ENCODE data around the gene DST. TPM values are rescaled to one million over a fixed set of nuclear protein-coding genes. Genes with fewer than 3 reads are reported as not detected.
"Not testable (repeated sequence)": the region's sequence is repeated elsewhere in the genome, so short reads cannot be mapped to it uniquely, and the experiment has no call there.

DST gene
- total RNA-seq, 2 donors from 2014 or later, result 6.0 to 10.1 TPM

DNA sequence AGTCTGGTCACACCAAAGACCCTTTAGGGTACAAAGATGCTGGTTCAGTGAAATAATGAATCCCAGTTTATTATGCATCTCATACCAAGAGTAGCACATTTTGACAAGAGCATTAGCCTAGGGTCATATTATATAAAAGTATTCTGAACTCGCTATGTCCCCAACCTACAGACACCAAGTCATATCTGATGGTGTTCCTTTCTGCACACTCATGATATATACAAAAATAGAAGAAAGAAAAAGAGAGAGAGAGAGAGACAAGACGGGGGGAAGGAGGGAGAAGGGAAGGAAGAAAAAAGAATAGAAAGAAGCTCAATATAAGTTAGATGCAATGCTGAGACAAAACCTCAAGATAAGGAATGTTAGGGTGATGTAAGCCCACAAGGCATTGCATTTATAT is 131.1 kb downstream of the DST start:
- Mint-ChIP-seq H3K9me3 (no peaks in the 10 kb centered on the region), H3K4me3 (no peak overlapping the region), H3K4me1 (ENCODE audit: low read depth in 2 of 2) (no peaks in the 10 kb centered on the region), H3K27me3 (no peaks in the 10 kb centered on the region), H3K36me3 (no peaks in the 10 kb centered on the region), H3K27ac (no peak overlapping the region)
- ATAC-seq (no peak), DNase-seq (ENCODE audit: low spot score) (no peak)

DNA sequence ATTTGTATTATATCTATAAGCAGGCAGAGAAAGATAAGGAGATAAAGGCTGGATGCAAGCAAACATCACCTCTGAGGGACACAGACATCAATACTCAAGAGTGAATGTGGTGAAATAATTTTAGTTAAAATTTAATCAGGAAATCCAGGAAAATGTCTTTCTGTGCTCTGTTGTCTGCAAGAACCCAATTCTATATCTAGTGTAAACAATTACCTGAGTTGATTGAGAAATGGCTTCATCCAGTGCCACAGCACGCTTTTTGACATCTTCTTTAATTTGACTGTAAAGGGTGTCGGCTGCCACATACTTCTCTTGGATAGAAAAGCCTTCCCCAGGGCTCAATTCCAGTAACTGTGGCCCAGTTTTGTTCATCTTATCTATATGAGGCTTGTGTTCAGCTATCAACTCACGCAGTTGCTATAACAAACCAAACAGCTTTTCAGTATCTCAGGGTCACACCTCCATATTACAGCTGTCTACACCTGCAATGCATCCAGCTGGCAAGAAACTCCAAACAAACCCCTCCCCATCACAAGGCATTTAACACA is 131.6 kb downstream of the DST start:
- Mint-ChIP-seq H3K36me3 (no peaks in the 10 kb centered on the region), H3K27me3 (no peaks in the 10 kb centered on the region), H3K4me3 (no peak overlapping the region), H3K4me1 (ENCODE audit: low read depth in 2 of 2) (no peaks in the 10 kb centered on the region), H3K27ac (no peak overlapping the region), H3K9me3 (no peaks in the 10 kb centered on the region)
- ATAC-seq (no peak), DNase-seq (ENCODE audit: low spot score) (no peak)

DNA sequence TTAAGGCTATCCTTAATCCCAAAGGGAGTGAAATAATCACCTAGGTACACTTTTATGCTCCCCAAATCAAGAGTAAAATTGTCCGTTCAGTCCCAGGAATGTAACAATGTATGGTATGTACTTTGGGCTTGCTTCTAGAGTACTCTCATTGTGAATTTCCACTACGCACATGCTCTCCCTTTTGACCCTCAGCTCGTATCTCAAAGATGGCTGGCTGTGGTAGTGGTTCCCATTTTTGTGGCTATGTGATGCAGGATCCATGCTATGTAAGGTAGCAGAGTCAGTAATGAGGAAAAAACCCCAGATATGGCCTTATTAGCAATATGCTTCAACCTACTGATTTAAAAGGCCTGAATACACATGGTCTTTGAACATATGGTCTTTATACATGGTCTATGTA is 133.7 kb downstream of the DST start:
- no peaks in the 10 kb centered on the region for H3K36me3 Mint-ChIP-seq
- H3K27ac Mint-ChIP-seq, result no peak overlapping the region
- no peaks in the 10 kb centered on the region for H3K4me1 Mint-ChIP-seq (ENCODE audit: low read depth in 2 of 2)
- DNase-seq (ENCODE audit: low spot score) (no peak), ATAC-seq (no peak)
- no peaks in the 10 kb centered on the region for H3K9me3 Mint-ChIP-seq
- no peaks in the 10 kb centered on the region for H3K27me3 Mint-ChIP-seq
- no peak overlapping the region for H3K4me3 Mint-ChIP-seq

DNA sequence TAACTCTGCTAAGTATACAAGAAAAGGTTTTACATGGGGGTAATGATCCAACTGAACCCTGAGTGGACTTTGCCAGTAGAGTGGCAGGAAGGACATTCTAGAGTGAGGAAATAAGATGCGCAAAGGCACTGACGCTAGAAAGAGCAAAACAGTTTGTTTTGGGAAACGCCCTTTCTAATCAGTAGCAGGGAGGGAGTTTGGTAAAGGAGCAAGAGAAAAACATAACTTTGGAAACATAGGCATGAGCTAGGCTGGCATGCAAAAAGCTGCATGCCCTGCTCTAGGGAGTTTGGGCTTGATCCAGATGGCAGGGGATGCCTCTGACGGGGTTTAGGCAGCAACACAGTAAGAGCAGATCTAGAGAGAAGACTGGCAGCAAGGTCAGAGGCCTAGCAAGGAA is 135.2 kb downstream of the DST start:
- Mint-ChIP-seq H3K9me3 (no peaks in the 10 kb centered on the region), H3K4me1 (ENCODE audit: low read depth in 2 of 2) (no peaks in the 10 kb centered on the region), H3K27me3 (no peaks in the 10 kb centered on the region), H3K27ac (no peak overlapping the region), H3K4me3 (no peak overlapping the region), H3K36me3 (no peaks in the 10 kb centered on the region)
- DNase-seq (ENCODE audit: low spot score) (no peak), ATAC-seq (no peak)

DNA sequence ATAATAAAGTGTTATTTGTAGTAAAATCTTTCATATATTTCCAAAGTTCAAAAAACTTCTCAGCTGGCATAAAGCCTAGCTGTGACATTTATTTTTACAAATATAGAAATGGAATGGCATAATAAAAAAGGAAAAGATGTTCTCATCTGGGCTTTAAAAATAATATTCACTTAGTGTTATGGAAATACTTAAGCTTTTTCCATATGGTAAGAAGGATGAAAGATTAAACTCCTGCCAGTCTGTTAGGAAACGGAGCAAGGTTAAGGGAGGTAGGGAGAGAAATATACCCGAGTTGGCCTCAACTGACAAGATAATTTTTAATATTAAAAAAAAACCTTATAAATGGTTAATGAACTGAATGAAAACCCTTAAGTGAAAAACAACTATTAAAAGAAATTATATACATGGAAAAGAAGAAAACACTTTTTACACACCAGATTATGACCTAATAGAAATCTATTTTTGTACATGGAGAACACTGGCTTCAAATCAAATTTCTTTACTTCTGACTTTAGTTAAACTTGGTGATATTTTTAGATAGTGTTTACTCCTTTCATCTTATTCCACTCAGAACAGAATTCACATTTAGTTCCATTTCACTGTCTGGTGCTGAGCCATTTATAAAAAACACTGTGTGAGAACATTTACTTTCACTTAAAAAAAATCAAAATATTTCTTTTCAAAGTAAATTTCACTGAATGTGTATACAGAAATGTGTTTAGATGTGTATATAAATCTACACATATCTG is 137.0 kb downstream of the DST start:
- no peak for DNase-seq (ENCODE audit: low spot score)
- ATAC-seq, result no peak
- Mint-ChIP-seq H3K27me3 (no peaks in the 10 kb centered on the region), H3K4me1 (ENCODE audit: low read depth in 2 of 2) (no peaks in the 10 kb centered on the region), H3K9me3 (no peaks in the 10 kb centered on the region), H3K36me3 (no peaks in the 10 kb centered on the region), H3K27ac (no peak overlapping the region), H3K4me3 (no peak overlapping the region)

DNA sequence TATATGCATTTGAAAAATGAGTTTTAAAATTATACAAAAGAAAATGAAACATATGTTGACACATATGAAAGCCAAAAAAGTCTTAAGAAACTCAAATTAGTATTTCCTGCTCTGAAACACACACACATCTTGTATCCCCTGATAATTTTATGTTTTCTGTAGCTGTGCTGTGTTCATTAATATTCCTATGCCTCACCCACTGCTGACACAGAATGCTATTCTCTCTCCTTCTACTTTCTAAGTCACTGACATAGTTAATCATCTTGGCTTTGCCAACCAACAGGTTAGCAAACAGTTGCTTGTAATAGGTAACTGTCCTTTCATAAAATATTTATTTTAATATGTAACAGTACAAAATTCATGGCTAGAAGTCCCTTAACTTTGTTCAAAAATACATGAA is 140.7 kb downstream of the DST start:
- Mint-ChIP-seq H3K27me3 (no peaks in the 10 kb centered on the region), H3K4me3 (no peak overlapping the region), H3K36me3 (no peaks in the 10 kb centered on the region), H3K4me1 (ENCODE audit: low read depth in 2 of 2) (no peaks in the 10 kb centered on the region), H3K27ac (no peak overlapping the region), H3K9me3 (no peaks in the 10 kb centered on the region)
- DNase-seq (ENCODE audit: low spot score), result no peak
- ATAC-seq, result no peak

- no peak for ATAC-seq
- no peak for DNase-seq (ENCODE audit: low spot score)
- Mint-ChIP-seq H3K4me1 (ENCODE audit: low read depth in 2 of 2) (no peaks in the 10 kb centered on the region), H3K9me3 (no peaks in the 10 kb centered on the region), H3K36me3 (no peaks in the 10 kb centered on the region), H3K4me3 (no peak overlapping the region), H3K27me3 (no peaks in the 10 kb centered on the region), H3K27ac (no peak overlapping the region)
Observed at GRCh38 chr6:56499095-56499494, 143.6 kb downstream of the DST start.

GRCh38 chr6:56497691-56498090 is 145.0 kb downstream of the DST start:
- Mint-ChIP-seq H3K36me3 (no peaks in the 10 kb centered on the region), H3K4me3 (no peak overlapping the region), H3K27me3 (no peaks in the 10 kb centered on the region), H3K4me1 (ENCODE audit: low read depth in 2 of 2) (no peaks in the 10 kb centered on the region), H3K9me3 (no peaks in the 10 kb centered on the region), H3K27ac (no peak overlapping the region)
- ATAC-seq (no peak), DNase-seq (ENCODE audit: low spot score) (no peak)

DNA sequence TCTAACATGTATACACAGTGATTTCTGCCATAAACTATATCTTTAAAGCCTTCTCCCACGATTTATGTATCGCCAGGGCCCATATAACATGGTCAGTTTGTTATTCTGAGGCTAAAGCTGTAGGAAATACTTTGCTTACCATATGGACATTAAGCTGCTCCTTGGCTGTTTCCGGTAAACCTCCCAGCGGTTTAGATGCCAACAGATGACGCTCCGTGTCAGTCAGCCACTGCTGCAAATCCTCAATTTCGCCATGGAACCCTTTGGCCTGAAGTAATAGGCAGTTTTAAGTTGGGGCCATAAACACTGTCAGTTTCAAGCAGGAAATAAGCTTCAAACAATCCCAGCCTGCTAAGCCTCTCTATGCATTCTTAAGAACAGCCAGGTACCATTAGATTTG is 145.4 kb downstream of the DST start:
- Mint-ChIP-seq H3K36me3 (no peaks in the 10 kb centered on the region), H3K9me3 (no peaks in the 10 kb centered on the region), H3K4me3 (no peak overlapping the region), H3K27ac (no peak overlapping the region), H3K4me1 (ENCODE audit: low read depth in 2 of 2) (no peaks in the 10 kb centered on the region), H3K27me3 (no peaks in the 10 kb centered on the region)
- ATAC-seq (no peak), DNase-seq (ENCODE audit: low spot score) (no peak)

DNA sequence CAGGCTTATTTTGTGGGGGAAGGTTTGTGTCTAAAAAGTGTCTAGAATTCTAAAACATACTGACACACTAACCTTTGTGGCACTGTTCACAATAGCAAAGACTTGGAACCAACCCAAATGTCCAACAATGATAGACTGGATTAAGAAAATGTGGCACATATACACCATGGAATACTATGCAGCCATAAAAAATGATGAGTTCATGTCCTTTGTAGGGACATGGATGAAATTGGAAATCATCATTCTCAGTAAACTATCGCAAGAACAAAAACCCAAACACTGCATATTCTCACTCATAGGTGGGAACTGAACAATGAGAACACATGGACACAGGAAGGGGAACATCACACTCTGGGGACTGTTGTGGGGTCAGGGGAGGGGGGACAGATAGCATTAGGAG is 146.0 kb downstream of the DST start:
- H3K9me3 Mint-ChIP-seq; H3K27ac Mint-ChIP-seq; ATAC-seq; DNase-seq (ENCODE audit: low spot score); H3K27me3 Mint-ChIP-seq; H3K36me3 Mint-ChIP-seq; H3K4me1 Mint-ChIP-seq (ENCODE audit: low read depth in 2 of 2); H3K4me3 Mint-ChIP-seq: not testable (repeated sequence)

DNA sequence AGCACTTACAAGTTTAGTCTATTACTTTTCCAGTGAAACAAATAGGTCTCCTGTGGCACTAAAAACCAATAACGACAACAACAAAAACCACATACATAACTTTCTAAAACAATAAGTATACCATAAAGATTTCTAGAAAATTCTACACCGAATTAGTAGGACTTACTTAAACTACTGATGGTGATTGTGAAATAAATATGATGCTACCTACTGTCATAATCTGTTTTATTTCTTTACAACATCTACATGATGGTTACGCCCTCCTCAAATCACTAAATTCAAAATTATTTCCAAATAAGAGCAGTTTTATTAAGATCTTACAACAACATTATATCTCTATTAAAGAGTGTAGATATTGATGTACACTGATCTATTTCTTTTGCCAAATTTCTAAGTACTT is 147.0 kb downstream of the DST start:
- no peaks in the 10 kb centered on the region for H3K36me3 Mint-ChIP-seq
- H3K9me3 Mint-ChIP-seq, result no peaks in the 10 kb centered on the region
- H3K27me3 Mint-ChIP-seq, result no peaks in the 10 kb centered on the region
- no peak for ATAC-seq
- DNase-seq (ENCODE audit: low spot score), result no peak
- H3K27ac Mint-ChIP-seq, result no peak overlapping the region
- H3K4me3 Mint-ChIP-seq, result no peak overlapping the region
- H3K4me1 Mint-ChIP-seq (ENCODE audit: low read depth in 2 of 2), result no peaks in the 10 kb centered on the region

GRCh38 chr6:56491606-56492328 is 150.9 kb downstream of the DST start:
- H3K27me3 Mint-ChIP-seq, result no peaks in the 10 kb centered on the region

GRCh38 chr6:56490993-56491392 is 151.7 kb downstream of the DST start:
- no peak overlapping the region for H3K4me3 Mint-ChIP-seq
- no peaks in the 10 kb centered on the region for H3K4me1 Mint-ChIP-seq (ENCODE audit: low read depth in 2 of 2)
- no peaks in the 10 kb centered on the region for H3K36me3 Mint-ChIP-seq
- no peak overlapping the region for H3K27ac Mint-ChIP-seq
- ATAC-seq (no peak), DNase-seq (ENCODE audit: low spot score) (no peak)
- H3K9me3 Mint-ChIP-seq, result no peaks in the 10 kb centered on the region
- no peaks in the 10 kb centered on the region for H3K27me3 Mint-ChIP-seq

More at GRCh38 chr6:56491606-56492328, 150.9 kb downstream of the DST start:
- Mint-ChIP-seq H3K4me1 (ENCODE audit: low read depth in 2 of 2) (no peaks in the 10 kb centered on the region), H3K27ac (no peak overlapping the region), H3K4me3 (no peak overlapping the region), H3K36me3 (no peaks in the 10 kb centered on the region), H3K9me3 (no peaks in the 10 kb centered on the region)
- ATAC-seq (no peak), DNase-seq (ENCODE audit: low spot score) (no peak)

GRCh38 chr6:56489559-56489958 is 153.1 kb downstream of the DST start:
- H3K27me3 Mint-ChIP-seq, result no peaks in the 10 kb centered on the region
- ATAC-seq (no peak), DNase-seq (ENCODE audit: low spot score) (no peak)
- no peaks in the 10 kb centered on the region for H3K36me3 Mint-ChIP-seq
- no peak overlapping the region for H3K27ac Mint-ChIP-seq
- H3K9me3 Mint-ChIP-seq, result no peaks in the 10 kb centered on the region
- H3K4me1 Mint-ChIP-seq (ENCODE audit: low read depth in 2 of 2), result no peaks in the 10 kb centered on the region
- no peak overlapping the region for H3K4me3 Mint-ChIP-seq
